Ovary (tissue), 3 donors: ENCODE data around the gene B4GALT3.

Experiments
- EP300 ChIP-seq: sonication (generic); formaldehyde crosslinking; IDR thresholded peaks from one replicate; pipeline ENCODE4 v1.6.1; 2017; ENCODE audit warnings: antibody characterized with exemption
- TF ChIP-seq, protein P1 (sequence below), 3 donors: fragments of 450-650 bp in 2 of 3; fragments of 200-600 bp in 1 of 3; IDR thresholded peaks; one replicate each; pipeline versions ENCODE4 v1.5.1 to v1.8.0; 2016 to 2022; ENCODE audit warnings: antibody characterized with exemption in 3 of 3, mild to moderate bottlenecking in 1 of 3
- donor health status: DM: no; HTN: no; CAD: no.

DNA sequence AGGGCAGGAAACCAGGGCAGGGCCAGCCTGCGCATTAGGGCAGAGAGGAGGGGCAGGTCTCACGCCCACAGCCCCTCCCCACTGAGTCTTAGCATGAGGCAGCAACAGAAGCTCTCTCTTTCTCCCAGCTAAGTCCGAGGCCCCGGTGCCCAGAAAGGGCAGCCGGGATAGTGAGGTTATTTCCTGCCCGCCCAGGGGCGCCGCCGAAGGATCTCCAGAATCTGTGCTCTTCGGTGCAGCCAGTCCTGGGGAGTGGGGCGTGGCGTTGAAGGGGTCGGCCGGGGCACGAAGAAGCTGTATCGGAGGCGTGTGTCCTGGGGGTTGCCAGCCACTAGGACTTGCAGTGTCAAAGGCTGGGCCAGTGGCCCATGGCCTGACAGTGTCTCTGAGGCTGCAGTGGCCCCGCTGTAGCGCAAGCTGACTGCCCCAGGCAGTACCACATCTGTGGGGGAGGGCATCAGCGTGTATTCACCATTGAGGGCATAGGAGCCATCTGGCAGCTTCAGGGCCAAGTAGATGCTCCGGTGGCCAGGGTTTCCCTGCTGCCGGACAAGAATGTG lies 13.7 kb upstream of the B4GALT3 start:
- TF ChIP-seq, protein P1, sequence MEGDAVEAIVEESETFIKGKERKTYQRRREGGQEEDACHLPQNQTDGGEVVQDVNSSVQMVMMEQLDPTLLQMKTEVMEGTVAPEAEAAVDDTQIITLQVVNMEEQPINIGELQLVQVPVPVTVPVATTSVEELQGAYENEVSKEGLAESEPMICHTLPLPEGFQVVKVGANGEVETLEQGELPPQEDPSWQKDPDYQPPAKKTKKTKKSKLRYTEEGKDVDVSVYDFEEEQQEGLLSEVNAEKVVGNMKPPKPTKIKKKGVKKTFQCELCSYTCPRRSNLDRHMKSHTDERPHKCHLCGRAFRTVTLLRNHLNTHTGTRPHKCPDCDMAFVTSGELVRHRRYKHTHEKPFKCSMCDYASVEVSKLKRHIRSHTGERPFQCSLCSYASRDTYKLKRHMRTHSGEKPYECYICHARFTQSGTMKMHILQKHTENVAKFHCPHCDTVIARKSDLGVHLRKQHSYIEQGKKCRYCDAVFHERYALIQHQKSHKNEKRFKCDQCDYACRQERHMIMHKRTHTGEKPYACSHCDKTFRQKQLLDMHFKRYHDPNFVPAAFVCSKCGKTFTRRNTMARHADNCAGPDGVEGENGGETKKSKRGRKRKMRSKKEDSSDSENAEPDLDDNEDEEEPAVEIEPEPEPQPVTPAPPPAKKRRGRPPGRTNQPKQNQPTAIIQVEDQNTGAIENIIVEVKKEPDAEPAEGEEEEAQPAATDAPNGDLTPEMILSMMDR (IDR thresholded peaks at IDR 0.05) = no peak
- TF ChIP-seq EP300 = no peak
